Skeletal muscle cell (primary cell): ENCODE data around the gene WFDC1.
"Not testable (repeated sequence)": the region's sequence is repeated elsewhere in the genome, so short reads cannot be mapped to it uniquely, and the experiment has no call there.

ENCODE experiments used
- DNase-seq: peaks from one replicate; pipeline ENCODE4 v3.0.0-alpha.2; 2010; ENCODE audit warnings: low read depth
- H3K4me3 ChIP-seq: 2 replicates; pipeline ENCODE4 v1.5.1; 2011; ENCODE audit warnings: low read depth, mild to moderate bottlenecking, control low read depth, low read length, moderate library complexity

Gene WFDC1

GRCh38 chr16:84341528-84342295 is 47.0 kb downstream of the WFDC1 start:
- DNase-seq = no peak
- H3K4me3 ChIP-seq = no peak overlapping the region

GRCh38 chr16:84343800-84344199 is 49.1 kb downstream of the WFDC1 start:
- not testable (repeated sequence) for H3K4me3 ChIP-seq, DNase-seq

- H3K4me3 ChIP-seq = no peak overlapping the region
- no peak for DNase-seq
Measured at GRCh38 chr16:84344781-84345180, 50.1 kb downstream of the WFDC1 start.

GRCh38 chr16:84347161-84347560 is 52.5 kb downstream of the WFDC1 start:
- no peak for DNase-seq

GRCh38 chr16:84348386-84348888 is 53.8 kb downstream of the WFDC1 start:
- no peak for DNase-seq
- no peak overlapping the region for H3K4me3 ChIP-seq

More at GRCh38 chr16:84347161-84347560, 52.5 kb downstream of the WFDC1 start:
- H3K4me3 ChIP-seq = no peak overlapping the region

- no peak overlapping the region for H3K4me3 ChIP-seq
- no peak for DNase-seq
Measured at GRCh38 chr16:84349862-84350684, 55.4 kb downstream of the WFDC1 start.

GRCh38 chr16:84350685-84351400 is 56.2 kb downstream of the WFDC1 start:
- H3K4me3 ChIP-seq = no peak overlapping the region
- no peak for DNase-seq

- DNase-seq = no peak
Measured at GRCh38 chr16:84351630-84352029, 57.0 kb downstream of the WFDC1 start.

GRCh38 chr16:84354306-84354705 is 59.6 kb downstream of the WFDC1 start:
- DNase-seq = no peak
- no peak overlapping the region for H3K4me3 ChIP-seq

More at GRCh38 chr16:84351630-84352029, 57.0 kb downstream of the WFDC1 start:
- H3K4me3 ChIP-seq = no peak overlapping the region

GRCh38 chr16:84355149-84355548 is 60.5 kb downstream of the WFDC1 start:
- DNase-seq = no peak
- H3K4me3 ChIP-seq = no peak overlapping the region

- no peak overlapping the region for H3K4me3 ChIP-seq
- DNase-seq = no peak
Measured at GRCh38 chr16:84356176-84356575, 61.5 kb downstream of the WFDC1 start.

- no peak overlapping the region for H3K4me3 ChIP-seq
- no peak for DNase-seq
Measured at GRCh38 chr16:84356591-84357116, 62.0 kb downstream of the WFDC1 start.

GRCh38 chr16:84357191-84357651 is 62.5 kb downstream of the WFDC1 start:
- no peak for DNase-seq

GRCh38 chr16:84358601-84359295 is 64.1 kb downstream of the WFDC1 start:
- DNase-seq = no peak

More at GRCh38 chr16:84357191-84357651, 62.5 kb downstream of the WFDC1 start:
- no peak overlapping the region for H3K4me3 ChIP-seq

GRCh38 chr16:84359326-84359725 is 64.6 kb downstream of the WFDC1 start:
- H3K4me3 ChIP-seq = no peak overlapping the region
- no peak for DNase-seq

More at GRCh38 chr16:84358601-84359295, 64.1 kb downstream of the WFDC1 start:
- no peak overlapping the region for H3K4me3 ChIP-seq

- H3K4me3 ChIP-seq = no peak overlapping the region
- no peak for DNase-seq
Measured at GRCh38 chr16:84360170-84360569, 65.5 kb downstream of the WFDC1 start.

- H3K4me3 ChIP-seq = no peak overlapping the region
- no peak for DNase-seq
Measured at GRCh38 chr16:84360748-84361147, 66.1 kb downstream of the WFDC1 start.

- no peak overlapping the region for H3K4me3 ChIP-seq
- no peak for DNase-seq
Measured at GRCh38 chr16:84361546-84361945, 66.9 kb downstream of the WFDC1 start.

- H3K4me3 ChIP-seq = no peak overlapping the region
- no peak for DNase-seq
Measured at GRCh38 chr16:84362471-84362941, 67.8 kb downstream of the WFDC1 start.
